ENCODE measurements around the gene GMDS.

The GMDS gene

GRCh38 chr6:2231438-2231837, 14.0 kb downstream of the GMDS start:
- DNase-seq (ENCODE audit: low spot score) = no peak
- H3K27ac ChIP-seq = no peak overlapping the region
- POLR2A ChIA-PET (ENCODE audit: low non-redundant PET) = no interaction called here
- no peak for TF ChIP-seq CTCF (conservative IDR thresholded peaks at IDR 0.05; ENCODE audit: low read depth)
- CTCF ChIA-PET = no interaction called here

- CTCF ChIA-PET = no interaction called here
- no peak for DNase-seq (ENCODE audit: low spot score)
Measured at GRCh38 chr6:2230659-2231277, 14.6 kb downstream of the GMDS start.

GRCh38 chr6:2229742-2230141, 15.7 kb downstream of the GMDS start:
- TF ChIP-seq CTCF (conservative IDR thresholded peaks at IDR 0.05; ENCODE audit: low read depth) = no peak
- CTCF ChIA-PET = interaction anchor here (0.7 kb wide), 1 partner anchor 898 kb away, joined by 10 read pairs; no protein-coding TSS in a partner anchor
- no peak overlapping the region for H3K27ac ChIP-seq
- no peak for DNase-seq (ENCODE audit: low spot score)
- POLR2A ChIA-PET (ENCODE audit: low non-redundant PET) = no interaction called here

More at GRCh38 chr6:2230659-2231277, 14.6 kb downstream of the GMDS start:
- H3K27ac ChIP-seq = no peak overlapping the region
- TF ChIP-seq CTCF (conservative IDR thresholded peaks at IDR 0.05; ENCODE audit: low read depth) = no peak
- POLR2A ChIA-PET (ENCODE audit: low non-redundant PET) = no interaction called here

- ChIA-PET POLR2A (ENCODE audit: low non-redundant PET) (no interaction called here), CTCF (interaction anchor here (0.7 kb wide), 1 partner anchor 898 kb away, joined by 10 read pairs; no protein-coding TSS in a partner anchor)
Measured at GRCh38 chr6:2229039-2229438, 16.4 kb downstream of the GMDS start.

GRCh38 chr6:2228392-2228791, 17.0 kb downstream of the GMDS start:
- TF ChIP-seq CTCF (conservative IDR thresholded peaks at IDR 0.05; ENCODE audit: low read depth) = no peak
- CTCF ChIA-PET = interaction anchor here (0.6 kb wide), 1 partner anchor 577 kb away, joined by 3 read pairs; no protein-coding TSS in a partner anchor
- DNase-seq (ENCODE audit: low spot score) = no peak
- H3K27ac ChIP-seq = no peak overlapping the region
- POLR2A ChIA-PET (ENCODE audit: low non-redundant PET) = no interaction called here

More at GRCh38 chr6:2229039-2229438, 16.4 kb downstream of the GMDS start:
- H3K27ac ChIP-seq = no peak overlapping the region
- no peak for DNase-seq (ENCODE audit: low spot score)
- TF ChIP-seq CTCF (conservative IDR thresholded peaks at IDR 0.05; ENCODE audit: low read depth) = no peak

- POLR2A ChIA-PET (ENCODE audit: low non-redundant PET) = no interaction called here
Measured at GRCh38 chr6:2226775-2227174, 18.6 kb downstream of the GMDS start.

More at GRCh38 chr6:2226775-2227174, 18.6 kb downstream of the GMDS start:
- TF ChIP-seq CTCF (conservative IDR thresholded peaks at IDR 0.05; ENCODE audit: low read depth) = no peak
- H3K27ac ChIP-seq = no peak overlapping the region
- no peak for DNase-seq (ENCODE audit: low spot score)
- CTCF ChIA-PET = interaction anchor here (0.7 kb wide), 2 partner anchors 44 to 70 kb away, joined by 3 read pairs; no protein-coding TSS in a partner anchor

Measured in RWPE1 (cell line).